GM21529 (cell line): ENCODE measurements around the gene TECPR2.
"Not testable (repeated sequence)": the region's sequence is repeated elsewhere in the genome, so short reads cannot be mapped to it uniquely, and the experiment has no call there.

ENCODE experiments used
- ATAC-seq: cut with Tn5 transposase; IDR thresholded peaks from one replicate; pipeline ENCODE4 v1.9.1; 2021; ENCODE audit not compliant: unreplicated experiment

Gene TECPR2

DNA sequence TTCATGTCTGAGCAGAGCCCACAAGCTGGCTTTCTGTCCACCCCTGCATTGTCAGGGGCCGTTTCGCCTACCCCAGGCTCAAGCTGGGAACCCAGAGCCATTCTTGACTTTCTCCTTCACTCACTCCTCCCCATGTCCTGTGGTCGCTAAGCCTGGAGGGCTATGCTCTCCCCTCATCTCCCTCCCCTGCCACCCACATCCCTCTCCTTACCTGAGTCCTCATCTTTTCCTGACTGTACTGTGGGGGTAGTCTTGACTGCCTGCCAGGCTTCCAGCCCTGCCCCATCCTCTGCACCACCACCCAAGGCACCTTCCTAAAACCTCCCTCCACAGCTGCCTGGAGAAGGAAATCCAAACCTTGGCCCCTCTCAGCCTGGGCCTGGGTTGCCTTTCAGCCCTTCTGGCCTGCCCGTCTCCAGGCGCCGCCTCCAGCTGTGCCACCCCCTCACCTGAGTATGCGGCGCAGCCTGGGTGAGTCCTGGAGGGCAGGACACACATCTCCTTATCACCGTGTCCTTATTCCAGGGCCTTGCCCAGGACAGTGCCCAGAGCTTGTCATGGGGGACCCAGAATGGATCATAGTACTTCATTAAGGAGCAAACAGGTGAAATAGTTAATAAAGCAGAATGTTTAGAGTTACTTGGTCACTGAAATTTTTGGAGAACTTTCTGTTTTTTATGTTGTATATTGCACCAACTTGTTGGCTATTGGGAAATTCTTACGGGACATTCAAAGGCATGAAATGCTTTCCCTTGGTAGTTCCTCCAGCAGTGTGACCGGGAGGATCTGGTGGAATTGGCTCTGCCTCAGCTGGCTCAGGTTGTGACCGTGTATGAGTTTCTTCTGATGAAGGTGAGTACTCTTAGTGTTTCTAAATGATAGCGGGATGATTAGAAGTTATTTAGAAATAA is 28.7 kb upstream of the TECPR2 start:
- ATAC-seq = no peak

DNA sequence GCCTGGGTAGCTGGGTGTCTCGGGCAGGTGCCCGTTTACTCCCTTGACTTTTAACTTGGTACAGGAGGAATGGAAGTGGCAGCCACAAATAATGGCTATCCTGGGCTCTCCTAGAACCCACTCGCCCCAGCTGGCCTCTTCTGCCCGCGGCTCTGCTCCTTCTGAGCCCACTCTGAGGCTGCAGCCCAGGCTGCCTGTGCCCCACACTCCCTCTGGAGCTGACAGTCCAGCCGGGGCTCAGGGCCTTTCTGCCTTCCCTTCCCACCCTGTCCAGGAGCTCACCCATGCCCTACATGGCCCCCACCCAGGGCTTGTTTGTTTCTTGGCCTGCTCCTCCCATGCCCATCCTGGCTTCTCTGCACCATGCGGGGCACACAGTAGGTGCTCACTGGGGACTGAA is 27.6 kb upstream of the TECPR2 start:
- ATAC-seq = no peak

DNA sequence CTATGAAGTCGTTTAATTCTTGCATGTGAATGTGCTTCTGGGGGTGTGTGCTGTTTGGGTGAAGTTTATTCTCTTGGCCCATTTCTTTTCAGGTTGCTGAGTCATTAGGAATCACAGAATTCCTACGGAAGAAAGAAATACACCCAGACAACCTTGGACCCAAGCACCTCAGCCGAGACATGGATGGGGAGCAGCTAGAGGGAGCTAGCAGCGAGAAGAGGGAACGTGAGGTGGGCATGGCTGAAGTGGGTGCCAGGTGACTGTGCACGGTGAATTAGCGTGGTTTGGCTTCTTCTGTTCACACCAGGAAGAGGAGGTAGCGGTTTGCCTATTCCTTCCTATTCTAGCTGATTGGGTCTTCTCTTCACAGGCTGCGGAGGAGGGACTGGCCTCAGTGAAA is 24.0 kb upstream of the TECPR2 start:
- no peak for ATAC-seq

DNA sequence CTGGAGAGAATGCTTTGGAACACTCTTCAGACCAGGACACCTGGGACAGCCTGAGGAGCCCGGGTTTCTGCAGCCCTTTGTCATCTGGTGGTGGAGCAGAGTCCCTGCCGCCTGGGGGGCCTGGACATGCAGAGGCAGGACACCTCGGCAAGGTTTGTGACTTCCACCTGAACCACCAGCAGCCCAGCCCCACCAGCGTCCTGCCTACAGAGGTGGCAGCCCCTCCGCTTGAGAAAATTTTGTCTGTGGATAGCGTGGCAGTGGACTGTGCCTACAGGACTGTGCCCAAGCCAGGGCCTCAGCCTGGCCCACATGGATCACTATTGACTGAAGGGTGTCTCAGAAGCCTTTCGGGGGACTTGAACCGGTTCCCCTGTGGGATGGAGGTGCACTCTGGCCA is 21.2 kb upstream of the TECPR2 start:
- no peak for ATAC-seq

DNA sequence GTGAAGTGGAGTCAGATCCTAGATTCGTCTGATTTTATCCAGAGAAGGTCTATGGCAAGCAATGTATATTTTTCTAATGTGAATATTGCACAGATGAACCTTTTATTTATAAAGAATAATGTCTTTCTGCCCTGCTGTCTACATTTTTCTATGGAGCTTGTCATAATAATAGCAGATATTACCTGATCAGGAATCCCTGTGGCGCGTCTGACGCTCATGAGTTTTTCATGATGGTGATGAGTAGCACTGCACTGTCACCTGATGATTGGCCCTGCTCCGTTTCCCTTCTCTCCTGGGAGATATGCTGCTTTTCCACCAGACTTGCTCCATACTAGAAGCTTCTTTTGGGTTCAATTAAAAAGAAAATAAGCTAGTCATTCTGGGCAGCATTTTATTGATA is 20.5 kb upstream of the TECPR2 start:
- ATAC-seq = no peak

DNA sequence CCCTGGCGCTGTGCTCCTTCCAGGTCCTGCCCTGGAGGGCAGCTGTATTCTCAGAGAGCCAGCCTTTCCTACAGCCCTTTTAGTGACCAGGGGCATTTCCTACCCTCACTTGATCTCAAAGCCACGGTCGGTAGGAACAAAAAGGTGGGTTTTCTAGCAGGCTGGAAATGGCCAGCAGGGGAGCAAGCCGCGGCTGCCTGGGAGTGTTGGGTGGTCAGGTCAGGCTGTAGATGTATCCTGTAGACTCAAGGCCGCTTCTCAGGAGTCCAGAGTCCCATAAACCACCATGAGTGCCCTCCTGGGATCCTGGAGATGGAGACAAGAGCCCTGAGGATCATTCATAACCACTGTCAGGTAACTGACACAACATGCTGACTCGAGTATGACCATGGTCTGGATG is 18.7 kb upstream of the TECPR2 start:
- no peak for ATAC-seq

DNA sequence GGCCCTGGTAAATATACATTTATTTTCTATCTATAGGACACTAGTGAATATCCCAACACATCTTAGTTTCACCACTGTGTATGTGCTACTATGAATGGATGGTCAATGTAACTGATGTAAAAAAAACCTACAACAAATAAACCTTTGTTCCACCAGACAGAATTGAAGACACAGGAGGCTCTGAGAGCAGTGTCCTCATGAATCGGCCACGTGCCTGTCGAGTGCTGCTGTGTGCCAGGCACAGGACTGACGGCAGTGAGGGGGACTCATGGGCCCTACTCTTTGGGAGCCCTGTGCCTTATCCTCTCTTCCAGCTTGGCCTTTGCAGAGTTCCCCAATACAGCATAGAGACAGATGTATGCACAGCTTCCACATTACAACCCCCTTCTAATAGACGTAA is 18.3 kb upstream of the TECPR2 start:
- ATAC-seq = no peak

DNA sequence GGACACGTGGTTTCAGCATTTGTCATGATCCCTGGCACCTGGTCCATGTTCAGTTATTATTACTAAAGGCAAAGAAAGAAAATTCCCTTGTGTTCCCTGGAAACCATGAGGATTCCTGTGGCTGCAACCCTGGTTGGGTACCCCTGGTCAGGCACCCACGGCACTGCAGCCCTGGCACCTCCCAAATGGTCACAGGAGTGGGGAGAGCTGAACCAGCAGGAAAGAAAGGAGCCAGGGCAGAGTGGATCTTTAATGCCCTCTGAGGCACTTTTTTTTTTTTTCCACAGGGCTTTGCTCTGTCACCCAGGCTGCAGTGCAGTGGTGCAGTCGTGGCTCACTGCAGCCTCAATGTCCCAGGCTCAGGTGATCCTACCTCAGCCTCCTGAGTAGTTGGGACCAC is 17.5 kb upstream of the TECPR2 start:
- no peak for ATAC-seq

DNA sequence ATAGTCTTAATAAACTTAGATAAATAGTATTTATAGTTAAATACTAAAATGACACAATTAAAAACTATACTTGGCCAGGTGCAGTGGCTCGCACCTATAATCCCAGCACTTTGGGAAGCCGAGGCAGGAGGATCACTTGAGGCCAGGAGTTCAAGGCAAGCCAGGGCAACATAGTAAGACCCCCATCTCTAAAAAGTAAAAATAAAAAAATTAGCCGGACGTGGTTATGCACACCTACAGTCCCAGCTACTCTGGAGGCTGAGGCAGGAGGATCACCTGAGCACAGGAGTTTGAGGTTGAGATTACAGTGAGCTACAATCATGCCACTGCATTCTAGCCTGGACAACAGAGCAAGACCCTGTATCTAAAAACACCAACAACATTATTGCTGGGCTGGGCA is 16.1 kb upstream of the TECPR2 start:
- ATAC-seq = no peak

DNA sequence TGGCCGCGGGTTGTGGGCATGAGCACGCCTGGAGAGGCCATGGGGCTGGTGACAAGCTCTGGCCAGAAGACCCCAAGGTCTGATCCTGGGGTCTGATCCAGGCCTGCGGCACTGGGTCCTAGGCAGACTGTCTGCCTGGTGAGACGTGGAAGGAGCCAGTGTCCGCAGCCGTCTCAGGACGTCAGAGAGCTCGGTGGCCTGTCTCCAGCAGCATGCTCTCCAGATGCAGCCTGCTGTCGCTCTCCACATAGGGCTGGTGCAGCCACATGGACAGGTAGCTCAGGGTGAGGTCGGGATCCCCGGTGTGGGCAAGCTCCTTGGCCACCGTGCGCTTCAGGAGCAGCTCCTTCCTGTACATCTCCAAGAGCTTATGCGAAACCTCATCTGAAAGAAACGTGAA is 14.4 kb upstream of the TECPR2 start:
- no peak for ATAC-seq

DNA sequence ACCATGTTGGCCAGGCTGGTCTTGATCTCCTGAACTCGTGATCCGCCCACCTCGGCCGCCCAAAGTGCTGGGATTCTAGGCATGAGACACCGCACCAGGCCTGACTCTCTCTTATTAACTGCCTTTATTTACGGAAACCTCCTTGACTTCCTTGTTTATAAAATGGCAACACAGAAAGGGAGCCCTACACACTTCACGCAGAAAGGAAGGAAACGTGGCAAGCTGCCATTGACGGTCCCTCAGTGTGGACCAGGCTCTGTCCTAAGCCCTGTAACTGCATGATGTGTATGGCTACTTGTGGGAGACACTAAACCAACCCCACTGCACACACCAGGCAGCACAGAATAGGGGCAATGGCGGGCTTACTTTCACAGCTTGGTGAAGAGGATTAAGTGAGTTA is 11.7 kb upstream of the TECPR2 start:
- ATAC-seq = no peak

DNA sequence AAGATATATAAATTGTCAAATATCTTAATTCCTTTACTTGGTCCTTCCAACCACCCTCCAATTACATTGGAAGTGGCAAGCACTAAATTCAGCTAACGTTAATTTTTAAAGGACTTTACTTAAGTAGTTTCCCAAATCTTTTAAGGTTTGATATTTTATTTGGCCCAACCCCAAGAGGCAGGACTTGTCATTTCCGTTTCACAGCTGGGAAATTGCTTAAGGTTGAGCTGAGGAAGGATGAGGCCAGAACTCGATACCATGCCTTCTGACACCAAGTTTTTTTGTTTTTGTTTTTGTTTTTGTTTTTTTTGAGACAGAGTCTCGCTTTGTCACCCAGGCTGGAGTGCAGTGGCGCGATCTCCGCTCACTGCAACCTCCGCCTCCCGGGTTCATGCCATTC is 11.1 kb upstream of the TECPR2 start:
- not testable (repeated sequence) for ATAC-seq

DNA sequence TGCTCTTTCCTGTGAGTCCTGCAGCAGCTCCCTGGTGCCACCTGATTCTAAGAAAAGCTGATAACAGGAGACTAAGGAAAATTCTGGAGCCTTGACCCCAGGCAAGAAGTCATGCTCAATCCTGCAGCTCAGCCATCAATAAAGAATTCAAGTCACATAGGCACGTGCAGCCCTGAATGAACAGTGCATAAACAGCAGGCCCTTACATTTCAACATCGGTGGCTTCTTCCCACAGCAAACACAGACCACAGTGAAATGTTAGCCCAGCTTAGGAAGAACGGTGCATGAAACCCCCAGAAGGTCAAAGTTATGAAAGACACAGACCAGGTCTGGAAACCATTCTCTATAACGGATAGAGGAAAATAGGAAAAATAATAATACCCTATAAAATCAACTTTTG is 10.5 kb upstream of the TECPR2 start:
- no peak for ATAC-seq

DNA sequence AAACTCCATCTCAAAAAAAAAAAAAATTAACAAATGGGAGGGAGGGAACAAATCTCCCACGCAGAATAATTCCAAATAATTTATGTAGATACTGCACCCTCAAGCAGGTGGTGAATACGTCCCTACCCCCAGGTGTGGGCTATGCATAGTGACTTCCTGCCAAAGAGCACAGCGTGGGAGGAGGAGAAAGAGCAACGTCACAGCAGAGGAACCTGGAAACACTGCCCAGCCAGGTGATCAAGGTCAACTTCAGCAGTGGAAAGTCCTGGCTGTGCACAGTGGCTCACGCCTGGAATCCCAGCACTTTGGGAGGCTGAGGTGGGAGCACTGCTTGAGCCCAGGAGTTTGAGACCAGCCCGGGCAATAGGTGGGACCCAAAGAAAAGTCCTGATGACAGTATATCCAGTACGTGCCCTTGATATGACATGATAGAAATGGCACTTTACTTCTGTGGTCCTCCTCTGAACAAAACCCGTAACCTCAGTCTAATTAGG is 9.6 kb upstream of the TECPR2 start:
- ATAC-seq = no peak

DNA sequence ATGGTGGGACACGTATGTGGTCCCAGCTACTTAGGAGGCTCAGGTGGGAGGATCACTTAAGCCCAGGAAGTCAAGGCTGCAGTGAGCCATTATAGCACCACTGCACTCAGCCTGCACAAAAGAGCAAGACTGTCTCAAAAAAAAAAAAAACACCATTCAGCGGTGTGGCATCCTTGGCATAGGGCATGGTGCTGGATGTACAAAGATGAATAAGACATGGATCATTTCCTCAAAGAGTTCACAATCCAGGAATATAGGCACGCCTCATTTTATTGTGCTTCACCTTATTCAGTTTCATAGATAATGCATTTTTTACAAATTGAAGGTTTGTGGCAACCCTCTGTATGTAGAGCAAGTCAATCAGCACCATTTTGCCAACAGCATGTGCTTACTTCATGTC is 6.5 kb upstream of the TECPR2 start:
- ATAC-seq = no peak

DNA sequence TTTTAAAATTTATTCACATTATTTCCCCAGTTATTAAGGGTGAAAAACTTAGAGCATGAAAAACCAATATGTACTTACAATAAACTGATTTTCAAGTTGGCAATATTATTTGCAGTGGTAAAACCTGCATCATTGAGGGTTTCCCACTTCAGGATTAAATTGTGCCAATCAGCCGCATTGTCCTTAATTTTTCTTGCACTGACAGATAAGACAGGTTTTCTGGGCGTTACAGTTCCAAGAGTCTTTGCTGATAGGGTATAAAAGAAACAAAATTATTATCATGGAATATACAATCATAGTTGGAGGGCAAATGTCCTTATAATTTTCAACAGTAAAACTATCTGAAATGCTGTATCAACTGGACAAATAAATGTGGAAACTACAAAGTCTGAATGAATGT is 3.4 kb upstream of the TECPR2 start:
- no peak for ATAC-seq

DNA sequence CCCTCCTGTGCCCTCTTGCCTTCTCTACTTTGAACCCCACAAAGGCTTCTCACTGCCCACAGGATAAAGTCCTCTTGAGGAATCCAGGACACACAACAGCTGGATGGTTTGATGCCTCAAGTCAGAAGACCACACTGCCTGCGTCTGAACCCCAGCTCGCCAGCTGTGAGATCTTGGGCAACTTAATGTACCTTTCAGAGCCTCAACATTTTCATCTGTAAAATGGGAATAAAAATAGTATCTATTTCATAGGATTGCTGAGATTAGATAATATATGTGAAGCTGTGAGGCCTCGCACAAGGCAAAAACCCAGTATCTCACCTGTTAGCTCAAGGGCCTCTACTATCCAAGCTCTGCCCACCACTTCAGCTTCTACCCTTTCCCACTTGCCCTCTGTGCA is 2.4 kb upstream of the TECPR2 start:
- no peak for ATAC-seq

DNA sequence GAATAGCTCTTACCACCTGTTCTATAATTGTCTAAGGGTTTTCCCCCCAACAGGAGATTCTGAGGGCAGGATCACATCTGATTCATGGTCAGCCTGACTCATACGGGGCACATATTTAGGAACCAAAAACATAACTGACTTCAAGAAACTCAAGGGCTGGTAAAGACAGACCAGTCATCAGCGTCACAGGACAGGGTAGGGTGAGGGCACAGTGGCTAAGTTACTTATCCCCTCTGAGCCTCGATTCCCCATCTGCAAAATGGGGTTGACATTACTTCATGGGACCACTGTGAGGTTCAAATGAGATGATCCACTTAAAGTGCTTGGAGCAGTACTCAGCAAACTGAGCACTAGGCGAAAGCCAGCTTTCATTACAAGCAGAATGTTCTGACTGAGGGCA is 657 bp upstream of the TECPR2 start:
- ATAC-seq = peak; percentile 38

DNA sequence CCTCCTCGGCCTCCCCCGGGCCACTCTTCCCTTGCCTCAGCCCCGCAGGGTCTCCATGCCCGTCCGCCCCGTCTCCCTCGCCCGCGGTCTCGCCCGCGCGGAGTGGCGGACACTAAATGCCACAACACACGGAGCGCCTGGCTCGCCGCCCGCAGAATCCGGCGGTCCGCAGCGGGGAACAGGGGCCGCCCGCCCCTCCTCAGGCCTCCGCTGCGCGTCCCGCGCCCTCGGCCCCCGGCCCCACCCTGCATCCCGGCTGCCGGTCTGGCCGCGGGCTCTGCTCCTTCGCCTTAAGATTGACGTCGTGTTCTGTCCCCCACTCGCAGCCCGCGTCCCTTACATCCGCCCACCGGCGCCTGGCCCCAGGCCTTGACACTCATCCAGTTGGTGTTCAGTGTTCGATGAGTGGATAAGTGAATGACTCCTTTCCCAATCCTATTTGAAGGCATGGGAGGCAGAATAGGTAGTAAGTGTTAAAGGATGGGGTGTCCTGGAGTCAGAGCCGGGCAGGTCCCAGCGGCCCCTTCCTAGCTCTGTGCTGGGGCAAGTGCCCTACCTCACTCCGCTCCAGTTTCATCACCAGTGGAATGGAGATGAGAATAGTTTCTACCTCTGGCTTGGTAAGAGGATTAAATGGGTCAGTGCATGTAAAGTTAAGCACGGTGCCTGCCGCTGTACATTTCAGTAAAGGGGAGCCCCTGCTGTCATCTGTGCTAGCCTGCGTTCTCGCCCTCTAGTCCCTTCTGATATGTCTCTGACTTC is 622 bp downstream of the TECPR2 start:
- peak; percentile 21 for ATAC-seq

DNA sequence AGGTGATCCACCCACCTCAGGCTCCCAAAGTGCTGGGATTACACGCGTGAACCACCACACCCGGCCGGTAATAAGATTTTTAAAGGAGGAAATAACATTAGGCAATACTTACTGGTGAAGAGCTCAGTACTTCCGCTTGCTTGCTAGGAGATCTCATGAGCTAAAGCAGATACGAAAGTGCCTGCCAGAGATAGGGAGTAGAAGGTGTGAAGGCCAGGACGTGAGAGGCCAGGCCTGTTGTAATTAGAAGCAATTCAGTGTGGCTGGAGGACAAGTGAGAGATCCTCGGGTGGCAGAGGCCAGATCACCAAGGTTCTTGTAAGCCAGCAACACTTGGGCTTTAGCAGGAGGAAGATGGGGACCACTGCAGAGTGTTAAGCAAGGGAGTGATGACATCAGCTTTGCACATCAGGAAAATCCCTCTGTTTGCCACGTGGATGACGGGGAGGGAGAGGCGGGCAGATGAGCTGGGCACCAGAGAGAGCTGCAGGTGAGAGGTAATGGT is 7.6 kb downstream of the TECPR2 start:
- ATAC-seq = no peak

DNA sequence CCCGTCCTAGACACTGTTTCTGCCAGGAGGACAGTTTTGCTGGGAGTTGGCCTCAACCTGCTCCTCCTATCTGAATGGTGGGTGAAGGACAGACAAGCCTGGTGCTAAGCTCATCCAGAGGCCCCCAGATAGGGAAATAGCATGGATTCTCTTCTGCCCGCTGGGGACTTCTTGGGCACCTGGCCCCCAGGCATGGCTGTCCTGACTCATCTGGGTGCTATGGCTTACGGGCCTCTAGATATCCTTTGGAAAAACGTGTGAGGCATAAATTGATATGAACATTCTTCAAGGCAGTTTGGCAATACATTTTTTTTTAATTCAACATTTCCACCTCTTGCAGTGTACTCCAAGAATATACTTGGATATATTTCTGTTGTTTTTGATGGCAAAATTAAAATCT is 8.6 kb downstream of the TECPR2 start:
- ATAC-seq = no peak

DNA sequence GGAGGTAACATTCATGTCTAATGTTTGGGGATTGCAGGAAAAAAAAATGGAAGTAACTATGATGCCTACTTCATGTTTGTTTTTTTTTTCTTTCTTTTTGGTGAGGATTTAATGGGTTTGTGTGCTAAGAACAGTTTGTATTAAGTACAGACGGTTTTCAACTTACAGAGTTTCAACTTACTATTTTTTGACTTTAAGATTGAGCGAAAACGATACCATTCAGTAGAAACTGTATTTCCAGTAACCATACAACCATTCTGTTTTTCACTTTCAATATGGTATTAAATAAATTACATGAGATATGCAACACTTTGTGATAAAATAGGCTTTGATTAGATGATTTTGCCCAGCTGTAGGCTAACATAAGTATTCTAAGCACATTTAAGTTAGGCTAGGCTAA is 10.4 kb downstream of the TECPR2 start:
- ATAC-seq = no peak
